GM12891 (cell line): Measurements from ENCODE around the gene AATK.

Source experiments
- POLR2A ChIP-seq: IDR thresholded peaks from 2 replicates; pipeline ENCODE4 v1.6.1; 2011; ENCODE audit warnings: low read depth, low read length, control low read depth
- POLR2AphosphoS5 ChIP-seq: IDR thresholded peaks from 2 replicates; pipeline ENCODE4 v1.6.1; 2011; ENCODE audit warnings: low read depth, low read length, control low read depth

- no peak for TF ChIP-seq POLR2AphosphoS5
- no peak for TF ChIP-seq POLR2A
Measured at GRCh38 chr17:81173762-81174155, 7.7 kb upstream of the AATK start.
